ENCODE measurements around the gene SHKBP1.
"Not testable (repeated sequence)": the region's sequence is repeated elsewhere in the genome, so short reads cannot be mapped to it uniquely, and the experiment has no call there.

The SHKBP1 gene

DNA sequence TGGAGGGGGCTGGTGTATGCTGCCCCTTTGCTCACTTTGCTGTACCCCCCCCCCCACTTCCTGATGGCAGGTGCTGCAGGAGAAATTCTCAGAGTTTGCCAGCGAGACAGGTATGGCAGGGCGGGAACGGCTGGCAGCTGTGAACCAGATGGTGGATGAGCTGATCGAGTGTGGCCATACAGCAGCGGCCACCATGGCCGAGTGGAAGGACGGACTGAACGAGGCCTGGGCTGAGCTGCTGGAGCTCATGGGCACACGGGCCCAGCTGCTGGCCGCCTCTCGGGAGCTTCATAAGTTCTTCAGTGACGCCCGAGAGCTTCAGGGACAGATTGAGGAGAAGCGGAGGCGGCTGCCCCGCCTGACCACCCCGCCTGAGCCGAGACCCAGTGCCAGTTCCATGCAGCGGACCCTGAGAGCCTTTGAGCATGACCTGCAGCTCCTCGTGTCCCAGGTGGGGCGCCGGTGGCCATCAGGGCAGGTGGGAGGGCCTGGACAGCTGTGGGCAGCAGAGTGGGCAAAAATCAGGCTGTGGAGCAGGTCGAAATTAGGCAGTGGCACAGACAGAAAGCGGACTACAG lies 19.6 kb upstream of the SHKBP1 start:
- no peak for DNase-seq (ENCODE audit: low spot score)

DNA sequence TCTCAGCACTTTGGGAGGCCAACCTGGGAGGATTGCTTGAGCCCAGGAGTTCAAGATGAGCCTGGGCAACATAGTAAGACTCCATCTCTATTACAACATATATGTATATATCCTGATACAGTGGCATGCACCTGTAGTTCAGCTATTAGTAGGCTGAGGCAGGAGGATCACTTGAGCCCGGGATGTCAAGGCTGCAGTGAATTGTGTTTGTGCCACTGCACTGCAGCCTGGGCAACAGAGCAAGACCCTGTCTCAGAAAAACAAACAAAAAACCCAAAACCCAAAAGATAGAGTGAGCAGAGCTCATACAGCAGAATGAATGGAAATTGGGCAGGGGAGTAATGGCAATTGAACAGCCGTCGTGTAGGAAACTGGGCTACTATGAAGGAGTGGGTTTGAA lies 17.3 kb upstream of the SHKBP1 start:
- no peak for DNase-seq (ENCODE audit: low spot score)

DNA sequence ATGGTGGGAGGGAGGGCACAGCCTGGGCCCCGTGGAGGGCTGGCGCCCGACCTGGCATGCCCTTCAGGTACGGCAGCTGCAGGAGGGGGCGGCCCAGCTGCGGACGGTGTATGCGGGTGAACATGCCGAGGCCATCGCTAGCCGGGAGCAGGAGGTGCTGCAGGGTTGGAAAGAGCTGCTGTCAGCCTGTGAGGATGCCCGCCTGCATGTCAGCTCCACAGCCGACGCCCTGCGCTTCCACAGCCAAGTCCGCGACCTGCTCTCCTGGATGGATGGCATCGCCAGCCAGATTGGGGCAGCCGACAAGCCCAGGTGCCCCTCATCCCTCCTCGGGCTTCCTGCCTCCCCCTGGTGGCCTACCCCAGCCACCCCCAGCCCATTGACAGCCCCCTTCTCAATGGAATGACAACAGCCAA lies 16.6 kb upstream of the SHKBP1 start:
- DNase-seq (ENCODE audit: low spot score) = no peak

DNA sequence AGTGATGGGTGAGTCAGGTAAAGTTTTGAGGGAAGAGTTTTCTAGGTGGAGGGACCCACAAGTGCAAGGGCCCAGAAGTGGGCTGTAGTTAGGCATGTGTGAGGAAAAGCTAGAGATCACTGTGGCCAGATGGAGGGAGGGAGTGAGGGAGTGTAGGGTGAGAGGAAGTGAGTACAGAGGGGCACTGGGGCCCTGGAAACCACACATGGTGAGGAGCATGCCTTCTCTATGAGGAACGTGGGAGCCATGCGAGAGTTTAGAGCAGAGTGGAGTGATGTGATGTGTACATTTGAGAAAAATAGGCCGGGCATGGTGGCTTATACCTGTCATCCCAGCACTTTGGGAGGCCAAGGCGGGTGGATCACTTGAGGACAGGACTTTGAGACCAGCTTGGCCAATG lies 14.7 kb upstream of the SHKBP1 start:
- no peak for DNase-seq (ENCODE audit: low spot score)

DNA sequence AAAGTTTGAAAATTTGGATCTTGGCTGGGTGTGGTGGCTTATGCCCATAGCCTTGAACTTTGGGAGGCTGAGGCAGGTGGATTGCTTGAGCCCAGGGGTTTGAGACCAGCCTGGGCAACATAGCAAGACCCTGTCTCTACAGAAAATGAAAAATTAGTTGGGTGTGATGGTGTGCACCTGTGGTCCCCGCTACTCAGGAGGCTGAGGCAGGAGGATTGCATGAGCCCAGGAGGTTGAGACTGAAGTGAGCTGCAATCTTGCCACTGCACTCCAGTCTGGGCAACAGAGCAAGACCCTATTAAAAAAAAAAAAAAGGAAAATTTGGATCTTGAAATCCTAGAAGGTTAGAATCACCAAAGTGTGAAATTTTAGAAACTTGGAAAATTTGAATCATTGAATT lies 12.1 kb upstream of the SHKBP1 start:
- DNase-seq (ENCODE audit: low spot score) = not testable (repeated sequence)

DNA sequence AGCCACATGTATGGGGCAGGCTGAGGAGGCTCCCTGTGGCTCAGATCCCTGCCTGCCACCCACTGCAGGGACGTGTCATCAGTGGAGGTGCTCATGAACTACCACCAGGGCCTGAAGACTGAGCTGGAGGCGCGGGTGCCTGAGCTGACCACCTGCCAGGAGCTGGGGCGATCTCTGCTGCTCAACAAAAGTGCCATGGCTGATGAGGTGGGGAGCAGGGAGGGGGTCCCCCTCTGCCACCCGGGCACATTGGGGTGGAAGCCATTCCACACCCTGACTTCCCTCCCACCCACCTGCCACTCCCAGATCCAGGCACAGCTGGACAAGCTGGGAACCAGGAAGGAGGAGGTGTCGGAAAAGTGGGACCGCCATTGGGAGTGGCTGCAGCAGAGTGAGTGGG lies 11.3 kb upstream of the SHKBP1 start:
- DNase-seq (ENCODE audit: low spot score) = no peak

DNA sequence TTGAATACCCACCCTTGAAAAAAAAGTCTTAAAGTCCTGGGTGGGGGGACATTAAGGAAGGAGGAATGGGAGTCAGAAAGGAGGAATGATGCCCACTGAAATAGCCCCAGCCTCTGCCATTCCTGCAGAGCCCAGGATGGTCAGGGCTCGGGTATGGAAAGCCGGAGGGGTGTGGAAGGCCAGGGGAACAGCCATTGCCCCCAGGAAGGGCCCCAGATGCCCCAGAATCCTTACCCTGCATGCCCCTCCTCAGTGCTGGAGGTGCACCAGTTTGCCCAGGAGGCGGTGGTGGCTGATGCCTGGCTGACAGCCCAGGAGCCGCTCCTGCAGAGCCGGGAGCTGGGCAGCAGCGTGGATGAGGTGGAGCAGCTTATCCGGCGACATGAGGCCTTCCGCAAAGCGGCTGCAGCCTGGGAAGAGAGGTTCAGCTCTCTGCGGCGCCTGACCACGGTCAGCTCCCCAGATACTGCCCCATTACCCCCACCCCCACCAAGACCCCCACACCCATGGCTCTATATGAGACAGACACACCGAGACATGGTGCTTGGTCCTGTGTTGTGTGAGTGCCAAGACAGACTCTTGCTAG lies 10.7 kb upstream of the SHKBP1 start:
- DNase-seq (ENCODE audit: low spot score) = no peak

DNA sequence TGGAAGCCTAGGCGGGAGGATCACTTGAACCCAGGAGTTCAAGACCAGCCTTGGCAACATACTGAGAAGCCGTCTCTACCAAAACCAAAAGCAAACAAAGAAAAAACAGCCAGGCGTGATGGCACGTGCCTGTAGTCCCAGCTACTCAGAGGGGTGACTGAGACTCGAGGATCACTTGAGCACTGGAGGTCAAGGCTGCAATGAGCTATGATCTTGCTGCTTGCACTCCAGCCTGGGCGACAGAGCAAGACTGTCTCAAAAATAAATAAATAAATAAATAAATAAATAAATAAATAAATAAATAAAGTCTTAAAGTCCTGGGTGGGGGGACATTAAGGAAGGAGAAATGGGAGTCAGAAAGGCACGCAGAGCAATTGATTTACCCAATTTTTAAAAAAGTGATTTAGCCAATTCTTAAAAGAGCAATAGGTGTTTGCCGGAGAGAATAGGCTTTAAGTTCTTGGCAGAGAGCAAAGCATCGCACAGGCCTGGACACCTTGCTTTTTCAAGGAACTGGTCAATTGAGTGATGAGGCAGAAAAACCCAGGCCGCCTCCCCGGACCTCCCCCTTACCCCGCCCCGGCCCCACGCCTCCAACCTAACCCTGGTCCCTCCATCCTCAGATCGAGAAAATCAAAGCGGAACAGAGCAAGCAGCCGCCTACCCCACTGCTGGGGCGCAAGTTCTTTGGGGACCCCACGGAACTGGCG lies 9.5 kb upstream of the SHKBP1 start:
- no peak for DNase-seq (ENCODE audit: low spot score)

DNA sequence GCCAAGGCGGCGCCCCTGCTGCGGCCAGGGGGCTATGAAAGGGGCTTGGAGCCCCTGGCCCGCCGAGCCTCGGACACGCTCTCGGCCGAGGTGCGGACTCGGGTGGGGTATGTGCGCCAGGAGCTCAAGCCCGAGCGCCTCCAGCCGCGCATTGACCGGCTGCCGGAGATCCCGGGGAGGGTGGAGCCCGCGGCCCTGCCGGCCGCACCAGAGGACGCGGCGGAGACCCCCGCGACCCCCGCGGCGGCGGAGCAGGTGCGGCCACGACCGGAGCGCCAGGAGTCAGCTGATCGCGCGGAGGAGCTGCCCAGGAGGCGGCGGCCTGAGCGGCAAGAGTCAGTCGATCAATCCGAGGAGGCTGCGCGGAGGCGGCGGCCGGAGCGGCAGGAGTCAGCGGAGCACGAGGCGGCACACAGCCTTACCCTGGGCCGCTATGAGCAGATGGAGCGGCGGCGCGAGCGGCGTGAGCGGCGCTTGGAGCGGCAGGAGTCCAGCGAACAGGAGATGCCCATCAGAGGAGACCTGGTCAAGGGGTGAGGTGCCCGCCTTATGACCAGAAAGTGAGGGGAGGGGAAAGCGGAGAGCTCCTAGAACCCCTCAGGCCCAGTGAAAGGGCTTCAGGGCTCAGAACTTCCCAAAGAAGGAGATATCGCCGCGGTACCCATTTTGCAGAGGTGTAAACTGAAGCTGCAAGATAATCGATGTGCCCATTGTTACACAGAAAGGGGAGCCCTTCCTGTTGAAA lies 8.8 kb upstream of the SHKBP1 start:
- DNase-seq (ENCODE audit: low spot score) = no peak

DNA sequence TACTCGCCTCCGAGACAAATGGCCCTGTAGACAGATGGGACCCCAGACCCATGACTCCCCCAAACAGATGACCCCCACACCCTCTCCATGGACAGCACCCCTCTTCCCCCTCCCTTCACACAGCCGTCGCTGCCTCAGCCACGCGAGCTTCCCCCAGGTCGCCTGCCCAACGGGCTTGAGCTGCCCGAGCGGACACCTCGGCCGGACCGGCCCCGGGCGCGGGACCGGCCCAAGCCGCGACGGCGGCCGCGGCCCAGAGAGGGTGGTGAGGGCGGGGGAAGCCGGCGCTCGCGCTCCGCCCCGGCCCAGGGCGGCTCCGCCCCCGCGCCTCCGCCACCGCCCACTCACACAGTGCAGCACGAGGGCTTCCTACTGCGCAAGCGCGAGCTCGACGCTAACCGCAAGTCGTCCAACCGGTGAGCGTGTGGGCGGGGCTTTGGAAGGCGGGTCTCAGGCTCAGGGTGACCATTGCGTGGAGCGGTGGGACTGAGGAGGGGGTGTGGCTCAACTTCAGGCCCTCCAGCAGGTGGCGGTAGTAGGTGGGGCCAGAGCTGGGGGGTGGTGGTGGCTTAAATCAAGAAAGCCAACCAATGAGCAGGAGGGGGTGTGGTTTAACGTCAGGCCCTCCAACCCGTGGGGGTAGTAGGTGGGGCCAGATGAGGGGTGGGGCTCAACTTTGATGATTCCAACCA lies 6.2 kb upstream of the SHKBP1 start:
- peak; percentile 92 for DNase-seq (ENCODE audit: low spot score)

DNA sequence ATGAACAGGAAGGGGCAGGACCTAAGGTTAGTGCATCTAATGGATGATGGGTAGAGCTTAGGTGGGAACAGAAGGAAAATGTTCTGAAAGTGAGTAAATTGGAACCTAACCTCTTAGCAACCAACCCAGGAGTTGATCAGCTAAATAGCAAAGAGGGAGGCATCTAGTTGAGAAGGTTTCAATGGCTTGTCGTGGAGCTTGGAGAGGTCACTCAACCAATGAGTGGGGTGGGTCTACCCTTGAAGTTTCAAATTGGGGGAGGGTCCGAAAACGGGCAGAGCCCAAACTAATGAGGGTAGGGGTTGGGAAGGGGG lies 5.7 kb upstream of the SHKBP1 start:
- no peak for DNase-seq (ENCODE audit: low spot score)

DNA sequence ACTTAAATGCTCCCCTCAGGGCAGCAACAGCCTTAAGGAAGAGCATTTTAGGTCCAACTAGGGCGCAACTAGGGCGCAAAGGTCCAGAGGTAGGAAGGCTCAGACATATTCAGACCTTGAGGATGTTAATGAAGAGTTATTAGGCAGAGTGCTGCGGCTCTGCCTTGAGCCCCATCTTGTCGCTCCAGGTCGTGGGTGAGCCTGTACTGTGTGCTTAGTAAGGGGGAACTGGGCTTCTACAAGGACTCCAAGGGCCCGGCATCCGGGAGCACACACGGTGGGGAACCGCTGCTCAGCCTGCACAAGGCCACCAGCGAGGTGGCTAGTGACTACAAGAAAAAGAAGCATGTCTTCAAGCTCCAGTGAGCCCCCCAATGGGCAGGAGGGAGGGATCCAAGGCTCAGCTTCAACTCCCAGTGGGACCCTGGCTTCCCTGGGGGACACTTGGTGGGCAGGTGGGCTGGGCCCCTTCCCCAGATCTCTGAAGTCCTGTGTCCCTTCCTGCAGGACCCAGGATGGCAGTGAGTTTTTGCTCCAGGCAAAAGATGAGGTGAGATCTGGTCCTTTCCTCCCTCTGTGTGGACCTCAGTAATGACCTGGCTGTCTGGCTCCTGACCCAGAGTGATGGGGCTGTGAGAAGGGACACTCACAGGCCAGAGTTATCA lies 4.7 kb upstream of the SHKBP1 start:
- no peak for DNase-seq (ENCODE audit: low spot score)

DNA sequence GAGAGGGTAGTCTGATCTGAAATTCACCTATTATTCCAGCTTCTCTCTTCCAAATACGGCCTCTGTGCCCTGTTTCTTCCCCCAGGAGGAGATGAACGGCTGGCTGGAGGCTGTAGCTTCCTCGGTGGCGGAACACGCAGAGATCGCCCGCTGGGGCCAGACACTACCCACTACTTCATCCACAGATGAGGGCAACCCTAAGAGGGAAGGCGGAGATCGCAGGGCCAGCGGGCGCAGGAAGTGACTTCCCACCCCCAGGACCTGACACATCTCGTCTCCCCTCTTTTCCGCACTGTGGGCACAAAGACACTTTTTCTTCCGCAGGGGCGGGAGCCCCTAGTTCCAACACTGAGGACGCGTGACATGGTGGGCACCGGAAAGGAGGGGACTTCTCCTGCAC lies 1.3 kb upstream of the SHKBP1 start:
- no peak for DNase-seq (ENCODE audit: low spot score)

DNA sequence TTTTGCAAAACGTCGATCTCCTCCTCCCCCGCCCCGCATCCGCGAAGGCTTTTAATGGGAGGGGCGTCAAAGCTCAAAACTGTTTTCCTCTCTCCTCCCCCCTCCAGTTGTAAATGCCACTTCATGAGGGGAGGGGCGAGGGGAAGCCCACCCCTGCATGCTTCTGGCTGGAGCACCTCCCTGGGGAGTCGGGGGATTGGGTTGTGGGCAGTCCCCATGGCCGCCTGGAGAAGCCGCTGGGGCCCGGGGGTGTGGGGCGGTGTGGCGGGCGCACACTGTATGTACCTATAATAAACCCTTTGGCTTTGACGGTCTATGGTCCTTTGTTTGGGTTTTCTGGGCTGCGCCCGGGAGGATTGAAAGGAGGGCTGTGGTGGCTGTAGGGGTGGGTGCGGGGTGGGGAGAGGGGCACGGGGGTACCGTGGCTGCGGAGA lies 505 bp upstream of the SHKBP1 start:
- no peak for DNase-seq (ENCODE audit: low spot score)

DNA sequence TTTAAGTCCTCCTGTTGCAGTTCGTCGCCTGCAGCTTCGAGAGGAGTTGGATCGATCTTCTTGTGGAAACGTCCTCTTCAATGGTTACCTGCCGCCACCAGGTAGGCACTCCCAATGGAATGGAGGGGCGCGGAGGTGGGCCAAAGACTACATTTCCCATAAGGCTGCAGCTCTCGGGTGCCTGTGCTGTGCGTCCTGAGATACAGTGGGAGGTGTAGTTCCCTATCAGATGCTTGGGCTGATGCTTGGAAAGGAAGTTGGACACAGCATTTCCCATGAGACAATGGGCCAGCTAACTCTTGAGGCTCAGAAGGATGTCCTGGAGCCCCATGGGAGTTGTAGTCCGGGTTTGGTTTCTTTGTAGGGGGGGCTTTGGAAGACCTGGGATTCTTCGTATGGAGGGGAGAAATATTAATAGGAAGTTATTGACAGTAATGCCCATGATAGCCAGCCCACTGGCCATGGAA lies 1.8 kb downstream of the SHKBP1 start:
- no peak for DNase-seq (ENCODE audit: low spot score)

DNA sequence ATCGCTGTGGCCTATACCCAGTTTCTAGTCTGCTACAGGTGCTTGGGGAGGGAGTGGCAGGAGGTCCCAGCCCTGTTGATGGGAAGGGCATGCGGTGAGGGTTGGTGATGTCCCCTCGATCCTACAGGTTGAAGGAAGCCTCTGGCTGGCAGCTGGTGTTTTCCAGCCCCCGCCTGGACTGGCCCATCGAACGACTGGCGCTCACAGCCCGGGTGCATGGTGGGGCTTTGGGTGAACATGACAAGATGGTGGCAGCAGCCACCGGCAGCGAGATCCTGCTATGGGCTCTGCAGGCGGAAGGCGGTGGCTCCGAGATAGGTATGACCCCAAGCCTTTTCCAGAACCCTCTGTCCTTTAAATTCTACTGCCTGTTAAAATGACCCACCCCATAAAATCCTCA lies 3.9 kb downstream of the SHKBP1 start:
- no peak for DNase-seq (ENCODE audit: low spot score)

DNA sequence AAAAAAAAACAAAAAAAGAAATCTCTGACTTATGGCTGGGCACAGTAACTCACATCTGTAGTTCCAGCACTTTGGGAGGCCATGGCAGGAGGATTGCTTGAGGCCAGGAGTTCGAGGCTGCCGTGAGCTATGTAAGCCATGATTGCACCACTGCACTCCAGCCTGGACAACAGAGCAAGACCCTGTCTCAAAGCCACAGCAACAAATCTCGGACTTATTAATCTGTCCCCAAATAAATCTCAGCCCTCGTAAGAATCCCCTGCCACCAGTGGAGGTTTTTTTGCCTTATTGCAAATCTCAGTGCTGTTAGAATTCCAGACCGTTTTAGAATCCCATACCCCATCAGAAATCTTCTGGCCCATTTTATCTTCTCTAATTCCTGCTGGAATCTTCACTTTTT lies 4.9 kb downstream of the SHKBP1 start:
- DNase-seq (ENCODE audit: low spot score) = no peak

DNA sequence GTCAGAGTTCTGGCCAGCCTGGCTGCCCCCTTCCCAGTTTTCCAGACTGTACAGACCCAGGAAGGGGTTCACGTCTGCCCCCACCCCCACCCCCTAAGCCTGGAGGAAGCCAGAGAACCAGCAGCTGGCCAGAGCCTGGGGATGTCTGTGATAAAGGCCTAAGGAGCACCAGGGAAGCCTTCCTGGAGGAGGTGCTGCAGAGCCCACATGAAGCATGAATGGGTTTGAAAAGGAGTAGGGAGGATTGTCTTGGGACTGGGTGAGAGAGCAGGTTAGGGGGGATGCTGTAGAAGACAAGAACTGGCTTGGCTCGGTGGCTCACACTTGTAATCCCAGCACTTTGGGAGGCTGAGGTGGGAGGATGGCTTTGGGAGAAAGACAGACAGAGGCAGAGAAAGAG lies 5.8 kb downstream of the SHKBP1 start:
- no peak for DNase-seq (ENCODE audit: low spot score)

DNA sequence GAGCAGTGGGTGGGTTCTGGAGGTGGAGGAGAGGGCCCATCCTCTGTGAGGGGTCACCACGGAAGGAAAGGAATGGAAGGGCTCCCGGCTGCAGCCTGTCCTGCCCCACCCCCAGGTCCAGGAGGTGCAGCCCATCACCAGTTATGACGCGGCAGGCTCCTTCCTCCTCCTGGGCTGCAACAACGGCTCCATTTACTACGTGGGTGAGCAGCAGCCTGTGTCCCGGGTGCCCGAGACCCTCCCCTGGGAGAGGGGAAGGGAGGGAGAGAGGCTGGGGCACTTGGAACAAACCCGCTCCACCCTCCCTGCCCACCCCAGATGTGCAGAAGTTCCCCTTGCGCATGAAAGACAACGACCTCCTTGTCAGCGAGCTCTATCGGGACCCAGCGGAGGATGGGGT lies 6.6 kb downstream of the SHKBP1 start:
- DNase-seq (ENCODE audit: low spot score) = no peak

DNA sequence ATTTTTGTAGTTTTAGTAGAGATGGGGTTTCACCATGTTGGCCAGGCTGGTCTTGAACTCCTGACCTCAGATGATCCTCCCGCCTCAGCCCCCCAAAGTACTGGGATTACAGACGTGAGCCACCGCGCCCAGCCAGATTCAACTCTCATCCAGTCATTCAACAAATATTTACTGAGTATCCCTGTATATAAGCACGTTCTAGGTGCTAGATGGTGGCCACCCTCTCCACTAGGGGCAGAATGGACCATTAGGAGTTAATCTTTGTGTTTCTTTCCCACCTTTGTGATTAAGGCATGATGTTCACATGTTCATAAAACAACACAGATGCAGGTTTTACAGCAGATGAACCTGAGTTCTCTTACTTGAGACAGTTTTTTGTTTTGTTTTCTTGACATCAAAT lies 7.3 kb downstream of the SHKBP1 start:
- DNase-seq (ENCODE audit: low spot score) = no peak

DNA sequence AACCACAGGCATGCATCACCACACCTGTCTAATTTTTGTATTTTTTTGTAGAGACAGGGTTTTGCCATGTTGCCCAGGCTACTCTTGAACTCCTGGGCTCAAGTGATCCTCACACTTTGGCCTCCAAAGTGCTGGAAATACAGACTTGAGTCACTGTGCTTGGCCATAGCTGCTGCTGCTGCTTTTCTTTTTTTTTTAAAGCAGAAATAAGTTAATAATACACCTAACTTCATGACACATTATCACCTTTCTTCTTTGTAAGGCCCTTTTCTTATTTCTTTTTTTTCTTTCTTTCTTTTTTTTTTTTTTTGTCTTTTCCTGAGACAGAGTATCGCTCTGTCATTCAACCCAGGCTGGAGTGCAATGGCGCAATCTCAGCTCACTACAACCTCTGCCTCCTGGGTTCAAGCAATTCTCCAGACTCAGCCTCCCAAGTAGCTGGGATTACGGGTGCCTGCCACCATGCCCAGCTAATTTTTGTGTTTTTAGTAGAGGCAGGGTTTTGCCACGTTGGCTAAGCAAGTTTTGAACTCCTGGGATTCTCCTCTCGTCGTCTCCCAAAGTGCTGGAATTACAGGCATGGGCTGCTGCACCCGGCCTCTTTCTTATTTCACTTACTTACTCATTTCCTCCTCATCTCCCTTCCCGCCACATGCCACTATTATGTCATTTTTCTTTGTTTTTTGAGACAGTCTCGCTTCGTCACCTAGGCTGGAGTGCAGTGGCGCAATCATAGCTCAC lies 8.7 kb downstream of the SHKBP1 start:
- no peak for DNase-seq (ENCODE audit: low spot score)

Data from left forelimb (tissue), 1 donor.